Keratinocyte (primary cell): ENCODE measurements around the gene GREM1. TPM values are rescaled to one million over a fixed set of nuclear protein-coding genes. Genes with fewer than 3 reads are reported as not detected.

ENCODE experiments used
- DNase-seq: peaks from one replicate; pipeline ENCODE4 v3.0.0-alpha.2; 2011; ENCODE audit warnings: low read depth, missing footprints, low spot score
- FAIRE-seq: peaks from 2 replicates; lab custom pipeline; 2011; peaks lifted over from hg19 to GRCh38; lab: Jason Lieb, UNC
- H2AFZ ChIP-seq: 2 replicates; pipeline ENCODE4 v1.6.0; 2012; ENCODE audit warnings: low read length, control low read depth, inconsistent platforms; ENCODE audit not compliant: control insufficient read depth
- H3K27ac ChIP-seq: 2 replicates; pipeline ENCODE4 v1.5.1; 2011; ENCODE audit warnings: low read length; ENCODE audit not compliant: control insufficient read depth, insufficient read depth
- H3K27me3 ChIP-seq: 3 replicates; pipeline ENCODE4 v1.6.0; 2011; ENCODE audit warnings: low read length; ENCODE audit not compliant: control insufficient read depth, insufficient read depth; ENCODE audit errors: extremely low read depth
- H3K36me3 ChIP-seq, 2 experiments: 2 replicates in 1 of 2; 3 replicates in 1 of 2; pipeline ENCODE4 v1.5.1; 2011; ENCODE audit warnings: low read length in 2 of 2, mild to moderate bottlenecking in 1 of 2; ENCODE audit not compliant: control insufficient read depth in 2 of 2, insufficient read depth in 2 of 2; ENCODE audit errors: extremely low read depth in 1 of 2
- H3K4me1 ChIP-seq: 3 replicates; pipeline ENCODE4 v1.5.1; 2011; ENCODE audit warnings: low read length; ENCODE audit not compliant: control insufficient read depth, insufficient read depth; ENCODE audit errors: extremely low read depth
- H3K4me2 ChIP-seq: 3 replicates; pipeline ENCODE4 v1.6.0; 2011; ENCODE audit warnings: low read depth, low read length; ENCODE audit not compliant: control insufficient read depth, insufficient read depth; ENCODE audit errors: extremely low read depth
- H3K4me3 ChIP-seq, 3 experiments: fragments of 200-600 bp in 1 of 3; sonication (generic) in 1 of 3; 2 replicates in 2 of 3; 3 replicates in 1 of 3; pipeline ENCODE4 v1.5.1; 2011 to 2016; ENCODE audit warnings: low read length in 3 of 3, mild to moderate bottlenecking in 3 of 3, control low read depth in 2 of 3, inconsistent platforms in 1 of 3, low read depth in 1 of 3, mixed read lengths in 1 of 3, mixed run types in 1 of 3, moderate library complexity in 1 of 3; ENCODE audit not compliant: control insufficient read depth in 2 of 3, insufficient read depth in 2 of 3; ENCODE audit errors: extremely low read depth in 1 of 3
- H3K79me2 ChIP-seq: 2 replicates; pipeline ENCODE4 v1.6.0; 2012; ENCODE audit warnings: low read length; ENCODE audit not compliant: control insufficient read depth, insufficient read depth
- H3K9ac ChIP-seq: 3 replicates; pipeline ENCODE4 v1.6.0; 2011; ENCODE audit warnings: low read length; ENCODE audit not compliant: control insufficient read depth, insufficient read depth; ENCODE audit errors: extremely low read depth
- H3K9me1 ChIP-seq: 3 replicates; pipeline ENCODE4 v1.6.0; 2011; ENCODE audit warnings: low read length; ENCODE audit not compliant: control insufficient read depth, insufficient read depth; ENCODE audit errors: extremely low read depth
- H3K9me3 ChIP-seq: 2 replicates; pipeline ENCODE4 v1.5.1; 2012; ENCODE audit warnings: low read depth, low read length; ENCODE audit not compliant: control insufficient read depth
- H4K20me1 ChIP-seq: 3 replicates; pipeline ENCODE4 v1.6.0; 2011; ENCODE audit warnings: low read length; ENCODE audit not compliant: control insufficient read depth, insufficient read depth; ENCODE audit errors: extremely low read depth
- EZH2 ChIP-seq: IDR thresholded peaks from one replicate; pipeline ENCODE4 v1.6.1; 2012; ENCODE audit warnings: inconsistent platforms, mild to moderate bottlenecking, low read length, moderate library complexity
- dilution Hi-C: fragments of 300-500 bp; cut with MboI; formaldehyde crosslinking; loops from one replicate; pipeline ENCODE4 v1.7.0; 2020; ENCODE audit warnings: low sequenced_read_pairs; ENCODE audit not compliant: extremely low pct_ligation_motif_present
- polyA plus RNA-seq, 5 experiments: library from polyadenylated mRNA; depleted of rRNA in 3 of 5; stranded (reverse) in 3 of 5; stranded (forward) in 1 of 5; unstranded in 1 of 5; fragments of >200 nt; gene quantifications; 1 replicate in 1 of 5; 2 replicates in 3 of 5; 3 replicates in 1 of 5; pipeline versions ENCODE4 v1.2.1 to v1.2.3, GENCODE V29; 2011 to 2012; ENCODE audit warnings: missing spikeins in 2 of 5, low read depth in 1 of 5, low replicate concordance in 1 of 5
- TF ChIP-seq, protein P1 (sequence below), 3 experiments: IDR thresholded peaks in 1 of 3; conservative IDR thresholded peaks in 1 of 3; optimal IDR thresholded peaks in 1 of 3; 2 replicates in 2 of 3; 3 replicates in 1 of 3; pipeline versions ENCODE3 to v1.5.1; 2011; ENCODE audit warnings: low read length in 3 of 3, mild to moderate bottlenecking in 3 of 3, moderate library complexity in 2 of 3, control low read depth in 1 of 3, inconsistent platforms in 1 of 3; ENCODE audit not compliant: insufficient read depth in 2 of 3; ENCODE audit errors: extremely low read depth in 1 of 3

The GREM1 gene
- polyA plus RNA-seq, 1 donor (not counting 4 experiments of a cell fraction or from before 2014, with no cell fraction given) = 0.04 TPM

DNA sequence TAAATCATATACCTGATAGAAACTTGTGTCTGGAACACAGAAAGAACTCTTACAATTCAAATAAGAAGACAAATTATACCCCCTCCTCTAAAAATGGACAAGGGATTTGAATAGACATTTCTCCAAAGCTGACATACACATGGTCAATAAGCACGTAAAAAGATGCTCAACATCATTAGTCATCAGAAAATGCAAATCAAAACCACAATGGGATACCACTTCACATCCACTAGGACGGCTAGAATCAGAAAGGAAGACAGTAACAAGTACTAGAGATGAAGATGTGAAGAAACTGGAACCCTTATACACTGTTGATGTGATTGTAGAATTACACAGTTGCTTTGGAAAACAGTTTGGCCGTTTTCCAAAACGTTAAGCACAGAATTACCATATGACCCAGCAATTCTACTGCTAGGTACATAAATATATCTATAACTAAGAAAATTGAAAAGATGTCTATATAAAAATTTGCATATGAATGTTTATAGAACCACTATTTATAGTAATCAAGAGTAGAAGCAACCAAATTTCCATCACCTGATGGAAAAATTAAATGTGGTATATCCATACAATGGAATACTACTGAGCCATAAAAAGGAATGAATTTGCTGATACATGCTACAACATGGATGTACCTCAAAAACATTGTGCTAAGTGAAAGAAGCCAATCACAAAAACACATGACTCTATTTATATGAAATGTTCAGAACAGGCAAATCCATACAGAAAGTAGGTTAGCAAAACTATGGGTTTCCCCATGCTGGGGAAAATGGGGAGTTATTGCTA lies 60.8 kb downstream of the GREM1 start:
- H3K4me1 ChIP-seq = no peaks in the 10 kb centered on the region
- no peak overlapping the region for H2AFZ ChIP-seq
- dilution Hi-C loops = no loop called here
- no peaks in the 10 kb centered on the region for H3K36me3 ChIP-seq
- H3K4me3 ChIP-seq = no peak overlapping the region
- no peaks in the 10 kb centered on the region for H3K9me3 ChIP-seq
- no peaks in the 10 kb centered on the region for H3K9me1 ChIP-seq
- no peaks in the 10 kb centered on the region for H3K27me3 ChIP-seq
- no peak overlapping the region for H3K4me2 ChIP-seq
- H3K27ac ChIP-seq = no peak overlapping the region
- no peaks in the 10 kb centered on the region for H3K79me2 ChIP-seq
- no peak overlapping the region for H3K9ac ChIP-seq
- no peak for DNase-seq
- H4K20me1 ChIP-seq = no peaks in the 10 kb centered on the region
- no peak for TF ChIP-seq EZH2
- TF ChIP-seq, protein P1, sequence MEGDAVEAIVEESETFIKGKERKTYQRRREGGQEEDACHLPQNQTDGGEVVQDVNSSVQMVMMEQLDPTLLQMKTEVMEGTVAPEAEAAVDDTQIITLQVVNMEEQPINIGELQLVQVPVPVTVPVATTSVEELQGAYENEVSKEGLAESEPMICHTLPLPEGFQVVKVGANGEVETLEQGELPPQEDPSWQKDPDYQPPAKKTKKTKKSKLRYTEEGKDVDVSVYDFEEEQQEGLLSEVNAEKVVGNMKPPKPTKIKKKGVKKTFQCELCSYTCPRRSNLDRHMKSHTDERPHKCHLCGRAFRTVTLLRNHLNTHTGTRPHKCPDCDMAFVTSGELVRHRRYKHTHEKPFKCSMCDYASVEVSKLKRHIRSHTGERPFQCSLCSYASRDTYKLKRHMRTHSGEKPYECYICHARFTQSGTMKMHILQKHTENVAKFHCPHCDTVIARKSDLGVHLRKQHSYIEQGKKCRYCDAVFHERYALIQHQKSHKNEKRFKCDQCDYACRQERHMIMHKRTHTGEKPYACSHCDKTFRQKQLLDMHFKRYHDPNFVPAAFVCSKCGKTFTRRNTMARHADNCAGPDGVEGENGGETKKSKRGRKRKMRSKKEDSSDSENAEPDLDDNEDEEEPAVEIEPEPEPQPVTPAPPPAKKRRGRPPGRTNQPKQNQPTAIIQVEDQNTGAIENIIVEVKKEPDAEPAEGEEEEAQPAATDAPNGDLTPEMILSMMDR (optimal IDR thresholded peaks at IDR 0.05 in 1 of 3, IDR thresholded peaks at IDR 0.05 in 1 of 3, conservative IDR thresholded peaks at IDR 0.05 in 1 of 3; ENCODE audit: extremely low read depth in 1 of 3, insufficient read depth in 2 of 3, low read length in 3 of 3) = no peak
- FAIRE-seq = no peak

DNA sequence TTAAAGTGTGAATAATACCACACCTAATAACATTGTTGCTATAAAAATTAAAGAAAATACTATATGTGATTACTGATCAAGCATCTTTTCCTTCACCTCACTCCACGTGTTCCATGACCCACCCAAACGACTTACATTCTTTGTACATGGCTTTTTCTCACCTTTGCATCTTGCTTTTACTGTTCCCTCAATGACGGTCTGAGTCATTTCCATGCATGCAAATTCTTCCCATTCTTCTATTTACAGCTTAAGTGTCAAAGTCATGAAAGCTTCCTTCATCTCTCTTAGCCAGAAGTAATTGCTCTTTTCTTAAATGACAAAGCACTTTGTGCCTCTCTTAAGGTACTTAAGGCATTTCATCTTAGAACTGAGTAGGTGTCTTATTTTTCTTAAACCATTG lies 64.0 kb downstream of the GREM1 start:
- Histone ChIP-seq H3K27me3 (no peaks in the 10 kb centered on the region), H3K9me1 (no peaks in the 10 kb centered on the region), H3K79me2 (no peaks in the 10 kb centered on the region), H3K9me3 (no peaks in the 10 kb centered on the region), H2AFZ (no peak overlapping the region), H3K36me3 (no peaks in the 10 kb centered on the region), H3K4me1 (no peaks in the 10 kb centered on the region), H3K4me2 (no peak overlapping the region), H3K4me3 (no peak overlapping the region), H4K20me1 (no peaks in the 10 kb centered on the region), H3K27ac (no peak overlapping the region), H3K9ac (no peak overlapping the region)
- DNase-seq (no peak), FAIRE-seq (no peak)
- no peak for TF ChIP-seq EZH2
- TF ChIP-seq, protein P1 (optimal IDR thresholded peaks at IDR 0.05 in 1 of 3, IDR thresholded peaks at IDR 0.05 in 1 of 3, conservative IDR thresholded peaks at IDR 0.05 in 1 of 3; ENCODE audit: extremely low read depth in 1 of 3, insufficient read depth in 2 of 3, low read length in 3 of 3) = no peak
- dilution Hi-C loops = no loop called here
